KMS-11 (cell line): ENCODE data around the gene SMIM14.

Experiments used
- H2AFZ ChIP-seq: fragments of 200-600 bp; sonication (generic); 2 replicates; pipeline ENCODE4 v1.6.1; 2016; ENCODE audit warnings: antibody characterized with exemption, mixed run types, low read depth
- H3K27ac ChIP-seq: fragments of 200-600 bp; sonication (generic); 2 replicates; pipeline ENCODE4 v1.6.1; 2016; ENCODE audit warnings: mild to moderate bottlenecking, mixed run types
- H3K27me3 ChIP-seq: fragments of 200-600 bp; sonication (generic); 2 replicates; pipeline ENCODE4 v1.6.1; 2017; ENCODE audit warnings: mild to moderate bottlenecking, low read depth, mixed run types, moderate library complexity; ENCODE audit not compliant: insufficient read depth
- H3K36me3 ChIP-seq: fragments of 200-600 bp; sonication (generic); 2 replicates; pipeline ENCODE4 v1.6.1; 2017; ENCODE audit warnings: mild to moderate bottlenecking, mixed run types; ENCODE audit not compliant: insufficient read depth
- H3K4me1 ChIP-seq: fragments of 200-600 bp; sonication (generic); 2 replicates; pipeline ENCODE4 v1.6.1; 2016; ENCODE audit warnings: mild to moderate bottlenecking, low read depth, mixed run types; ENCODE audit not compliant: poor library complexity, severe bottlenecking
- H3K4me2 ChIP-seq: fragments of 200-600 bp; sonication (generic); 2 replicates; pipeline ENCODE4 v1.7.0; 2016; ENCODE audit warnings: mild to moderate bottlenecking, mixed run types
- H3K4me3 ChIP-seq: fragments of 200-600 bp; sonication (generic); IDR thresholded peaks from 2 replicates; pipeline ENCODE4 v1.6.1; 2017; ENCODE audit warnings: low read depth, low read length, mixed read lengths; ENCODE audit not compliant: insufficient read depth
- H3K79me2 ChIP-seq: fragments of 200-600 bp; sonication (generic); 2 replicates; pipeline ENCODE4 v1.6.1; 2016; ENCODE audit warnings: low read depth, mixed run types; ENCODE audit not compliant: insufficient read depth
- H3K9ac ChIP-seq: fragments of 200-600 bp; sonication (generic); 2 replicates; pipeline ENCODE4 v1.6.1; 2016; ENCODE audit warnings: mild to moderate bottlenecking, mixed run types
- H4K20me1 ChIP-seq: fragments of 200-600 bp; sonication (generic); 2 replicates; pipeline ENCODE4 v1.6.1; 2016; ENCODE audit warnings: mild to moderate bottlenecking, mixed run types; ENCODE audit not compliant: insufficient read depth
- TF ChIP-seq, protein P1 (sequence below): fragments of 200-600 bp; sonication (generic); conservative IDR thresholded peaks from 2 replicates; pipeline ENCODE4 v1.6.1; 2017; ENCODE audit warnings: low read depth, mild to moderate bottlenecking, antibody characterized with exemption, low read length, moderate library complexity, mixed read lengths

Gene SMIM14

DNA sequence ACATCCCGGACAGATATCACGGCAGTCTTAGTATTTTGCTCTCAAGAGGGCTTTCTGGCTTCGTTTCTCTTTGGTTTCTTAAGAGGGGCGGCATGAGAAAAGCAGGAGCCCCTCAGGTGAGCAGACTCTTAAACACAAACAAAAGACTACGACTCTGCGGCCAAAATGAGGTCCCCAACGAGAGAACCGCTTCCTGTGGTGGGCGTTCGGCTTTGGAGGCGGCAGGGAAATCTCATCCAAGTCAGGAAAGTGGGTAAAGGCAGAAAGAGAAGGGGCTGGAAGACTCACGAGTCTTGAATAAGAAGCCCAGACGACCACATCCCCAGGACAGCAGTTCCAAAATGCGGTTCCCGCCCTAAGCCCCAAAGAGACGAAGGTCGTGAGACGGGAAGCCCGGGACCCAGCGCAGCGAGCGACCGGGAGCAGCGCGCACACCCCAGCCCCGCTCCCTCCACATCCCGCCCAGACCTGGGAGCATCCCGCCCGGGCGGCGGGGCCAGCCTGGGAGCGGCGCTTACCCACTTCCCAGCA, 111.8 kb downstream of the SMIM14 start:
- Histone ChIP-seq H3K4me3 (peak overlapping the region; percentile 58), H3K79me2 (0 out of 2 replicates have a peak, but pooled peaks cover 5% of the 10 kb centered on the region), H2AFZ (peak overlapping the region; percentile 83)

DNA sequence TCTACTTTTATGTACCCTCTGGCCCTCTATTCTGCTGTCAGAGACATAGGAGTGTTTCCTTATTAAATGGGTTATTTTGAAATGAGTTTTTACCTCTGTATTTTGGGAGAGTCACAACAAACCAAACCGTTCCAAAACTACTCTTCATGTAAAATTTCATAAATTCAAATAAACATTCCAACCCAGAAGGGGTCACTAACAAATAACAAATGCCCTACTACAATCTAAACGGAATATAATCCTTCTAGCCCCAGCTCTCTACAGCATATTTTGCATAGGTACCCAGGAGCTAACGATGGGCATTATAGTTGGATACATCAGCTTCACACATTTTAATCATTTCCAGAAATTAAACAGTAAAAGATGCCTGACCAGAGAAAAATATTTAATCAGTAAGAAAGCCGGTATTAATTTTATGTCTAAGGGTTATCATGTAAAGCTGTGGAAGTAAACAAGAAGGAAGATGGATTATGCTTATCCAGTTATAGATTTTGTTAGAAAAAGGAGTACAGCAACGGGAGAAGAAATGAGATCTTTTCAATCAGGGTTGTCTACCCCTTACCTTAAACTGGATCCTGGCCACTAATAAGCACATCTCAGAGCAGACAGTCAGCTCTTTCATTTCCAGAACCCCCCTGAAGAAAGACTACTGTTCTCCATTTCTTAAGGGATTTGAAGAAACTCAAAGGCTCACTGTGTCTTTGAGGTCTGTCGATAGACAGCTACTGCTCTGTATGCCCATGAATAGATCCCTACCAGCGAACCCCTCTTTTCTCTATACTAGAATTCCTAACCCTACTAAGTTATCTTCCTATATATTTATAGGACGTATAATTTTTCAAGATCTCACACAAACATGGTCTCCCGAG, 112.6 kb downstream of the SMIM14 start:
- Histone ChIP-seq H3K4me1 (peaks cover 4% of the 10 kb centered on the region), H3K4me3 (no peak overlapping the region), H4K20me1 (no peaks in the 10 kb centered on the region), H3K79me2 (0 out of 2 replicates have a peak, but pooled peaks cover 5% of the 10 kb centered on the region), H3K27ac (no peak overlapping the region), H3K4me2 (peak overlapping the region; percentile 79), H3K36me3 (no peaks in the 10 kb centered on the region), H3K9ac (peak overlapping the region; percentile 74; the same call in 1 of the 2 replicates), H3K27me3 (no peaks in the 10 kb centered on the region), H2AFZ (peak overlapping the region; percentile 83; the same call in 1 of the 2 replicates)
- TF ChIP-seq, protein P1, sequence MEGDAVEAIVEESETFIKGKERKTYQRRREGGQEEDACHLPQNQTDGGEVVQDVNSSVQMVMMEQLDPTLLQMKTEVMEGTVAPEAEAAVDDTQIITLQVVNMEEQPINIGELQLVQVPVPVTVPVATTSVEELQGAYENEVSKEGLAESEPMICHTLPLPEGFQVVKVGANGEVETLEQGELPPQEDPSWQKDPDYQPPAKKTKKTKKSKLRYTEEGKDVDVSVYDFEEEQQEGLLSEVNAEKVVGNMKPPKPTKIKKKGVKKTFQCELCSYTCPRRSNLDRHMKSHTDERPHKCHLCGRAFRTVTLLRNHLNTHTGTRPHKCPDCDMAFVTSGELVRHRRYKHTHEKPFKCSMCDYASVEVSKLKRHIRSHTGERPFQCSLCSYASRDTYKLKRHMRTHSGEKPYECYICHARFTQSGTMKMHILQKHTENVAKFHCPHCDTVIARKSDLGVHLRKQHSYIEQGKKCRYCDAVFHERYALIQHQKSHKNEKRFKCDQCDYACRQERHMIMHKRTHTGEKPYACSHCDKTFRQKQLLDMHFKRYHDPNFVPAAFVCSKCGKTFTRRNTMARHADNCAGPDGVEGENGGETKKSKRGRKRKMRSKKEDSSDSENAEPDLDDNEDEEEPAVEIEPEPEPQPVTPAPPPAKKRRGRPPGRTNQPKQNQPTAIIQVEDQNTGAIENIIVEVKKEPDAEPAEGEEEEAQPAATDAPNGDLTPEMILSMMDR, result no peak

More for the DNA sequence above, 111.8 kb downstream of the SMIM14 start:
- TF ChIP-seq, protein P1, result no peak
- Histone ChIP-seq H3K4me2 (peak overlapping the region; percentile 79), H3K27ac (no peak overlapping the region; the same call in 1 of the 2 replicates), H3K4me1 (peaks cover 4% of the 10 kb centered on the region), H3K36me3 (no peaks in the 10 kb centered on the region), H3K9ac (peak overlapping the region; percentile 74), H4K20me1 (no peaks in the 10 kb centered on the region), H3K27me3 (no peaks in the 10 kb centered on the region)

DNA sequence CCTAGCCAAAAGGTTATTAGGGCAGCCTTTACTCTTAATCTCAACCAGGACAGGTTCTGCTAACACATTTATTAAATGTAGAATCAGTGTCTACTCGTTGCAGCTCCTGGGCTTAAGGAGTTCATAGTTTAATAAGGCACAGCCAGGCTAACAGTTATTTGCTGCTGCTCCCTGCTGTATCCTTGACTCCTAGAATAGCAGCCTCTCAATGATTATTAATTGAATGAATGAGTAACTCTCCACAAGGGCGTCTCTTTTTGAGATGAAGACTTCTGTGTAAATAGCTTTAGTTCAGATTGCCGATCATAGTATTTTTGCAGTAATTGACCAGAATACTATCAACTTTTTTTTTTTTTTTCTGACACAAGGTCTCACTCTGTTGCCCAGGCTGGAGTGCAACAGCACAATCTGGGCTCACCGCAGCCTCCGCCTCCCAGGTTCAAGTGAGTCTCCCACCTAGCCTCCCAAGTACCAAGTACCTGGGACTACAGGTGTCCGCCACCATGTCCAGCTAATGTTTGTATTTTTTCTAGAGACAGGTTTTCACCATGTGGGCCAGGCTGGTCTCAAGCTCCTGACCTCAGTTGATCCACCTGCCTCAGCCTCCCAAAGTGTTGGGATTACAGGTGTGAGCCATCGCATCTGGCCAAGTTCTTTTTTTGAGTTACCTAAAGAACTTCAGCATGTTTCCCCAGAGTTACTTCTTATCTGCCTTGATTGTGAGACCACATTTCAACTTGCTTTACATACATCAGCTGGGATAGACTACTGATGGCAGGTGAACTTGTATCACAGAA, 114.3 kb downstream of the SMIM14 start:
- no peak overlapping the region for H3K4me3 ChIP-seq

DNA sequence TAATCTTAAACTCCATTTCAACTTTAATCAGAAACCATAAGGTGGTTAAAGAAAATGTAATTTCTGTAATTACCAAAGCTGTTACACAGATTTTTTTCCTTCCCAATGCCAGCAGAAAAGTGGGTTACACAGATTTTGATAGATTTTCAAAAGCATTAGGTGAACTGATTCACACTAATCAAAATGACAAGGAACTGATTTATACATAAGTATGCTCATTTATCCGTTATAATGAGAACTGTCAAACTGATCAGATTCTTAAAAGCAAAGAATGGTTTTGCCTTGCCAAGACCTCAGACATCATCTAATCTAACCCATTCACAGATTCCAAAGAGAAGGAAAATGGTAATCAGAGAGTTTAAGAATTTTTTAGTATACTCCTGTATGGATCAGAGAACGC, 116.6 kb downstream of the SMIM14 start:
- H3K79me2 ChIP-seq, result 0 out of 2 replicates have a peak, but pooled peaks cover 5% of the 10 kb centered on the region
- no peaks in the 10 kb centered on the region for H4K20me1 ChIP-seq
- no peaks in the 10 kb centered on the region for H3K27me3 ChIP-seq
- H3K27ac ChIP-seq, result no peak overlapping the region
- no peak overlapping the region for H2AFZ ChIP-seq
- no peak overlapping the region for H3K9ac ChIP-seq
- no peaks in the 10 kb centered on the region for H3K36me3 ChIP-seq
- TF ChIP-seq, protein P1, result no peak
- H3K4me3 ChIP-seq, result no peak overlapping the region
- H3K4me1 ChIP-seq, result peaks cover 4% of the 10 kb centered on the region
- H3K4me2 ChIP-seq, result no peak overlapping the region

More for the DNA sequence above, 114.3 kb downstream of the SMIM14 start:
- H2AFZ ChIP-seq, result no peak overlapping the region
- 0 out of 2 replicates have a peak, but pooled peaks cover 5% of the 10 kb centered on the region for H3K79me2 ChIP-seq
- no peak overlapping the region for H3K4me2 ChIP-seq
- no peaks in the 10 kb centered on the region for H4K20me1 ChIP-seq
- H3K4me1 ChIP-seq, result peaks cover 4% of the 10 kb centered on the region
- H3K27me3 ChIP-seq, result no peaks in the 10 kb centered on the region
- no peak overlapping the region for H3K27ac ChIP-seq
- TF ChIP-seq, protein P1, result no peak
- H3K36me3 ChIP-seq, result no peaks in the 10 kb centered on the region
- no peak overlapping the region for H3K9ac ChIP-seq
